CD4-positive, alpha-beta memory T cell (primary cell): Measurements from ENCODE around the gene ERFE. TPM values are rescaled to one million over a fixed set of nuclear protein-coding genes. Genes with fewer than 3 reads are reported as not detected.

Experiments used
- CTCF ChIA-PET: fragments of 350-600 bp; sonication (Branson Sonifier 250); formaldehyde crosslinking; loops from one replicate; lab custom pipeline; 2021; ENCODE audit warnings: inconsistent platforms; ENCODE audit not compliant: partially characterized antibody; lab: Charles Lee
- POLR2A ChIA-PET: fragments of 350-600 bp; sonication (Branson Sonifier 250); formaldehyde crosslinking; loops from one replicate; lab custom pipeline; 2021; ENCODE audit not compliant: partially characterized antibody; lab: Charles Lee
- DNase-seq, 5 donors: peaks; one replicate each; pipeline versions ENCODE4 v3.0.0 to v3.0.0-alpha.2; 2020 to 2022; ENCODE audit warnings: mixed read lengths in 1 of 5
- H3K27ac ChIP-seq: one replicate; pipeline ENCODE4 v1.7.0; 2013; ENCODE audit warnings: low read depth, low read length
- H3K27me3 ChIP-seq: 2 replicates; pipeline ENCODE4 v1.7.0; 2013; ENCODE audit warnings: mild to moderate bottlenecking, low read length, moderate library complexity; ENCODE audit not compliant: insufficient read depth
- H3K36me3 ChIP-seq: 2 replicates; pipeline ENCODE4 v1.7.0; 2013; ENCODE audit warnings: mild to moderate bottlenecking, low read length, moderate library complexity; ENCODE audit not compliant: insufficient read depth
- H3K4me1 ChIP-seq: 2 replicates; pipeline ENCODE4 v1.7.0; 2013; ENCODE audit warnings: mild to moderate bottlenecking, low read length, moderate library complexity; ENCODE audit not compliant: insufficient read depth
- H3K4me3 ChIP-seq, 2 donors: one replicate each; pipeline ENCODE4 v1.7.0; 2013; ENCODE audit warnings: low read length in 2 of 2, mild to moderate bottlenecking in 1 of 2
- H3K9me3 ChIP-seq, 2 donors: one replicate each; pipeline ENCODE4 v1.7.0; 2013; ENCODE audit warnings: low read length in 2 of 2, control low read depth in 1 of 2; ENCODE audit not compliant: control insufficient read depth in 1 of 2
- H3K27ac Mint-ChIP-seq, 7 donors: one replicate each; pipeline ENCODE4 v1.8.0; 2020 to 2021; ENCODE audit warnings: mixed read lengths in 7 of 7, mild to moderate bottlenecking in 6 of 7, inconsistent platforms in 3 of 7, moderate library complexity in 3 of 7
- H3K27me3 Mint-ChIP-seq, 2 donors: one replicate each; pipeline ENCODE4 v1.8.0; 2020 to 2021; ENCODE audit warnings: mixed read lengths in 2 of 2
- H3K36me3 Mint-ChIP-seq, 2 donors: one replicate each; pipeline ENCODE4 v1.8.0; 2020 to 2021; ENCODE audit warnings: mixed read lengths in 2 of 2, inconsistent platforms in 1 of 2, mild to moderate bottlenecking in 1 of 2
- H3K4me1 Mint-ChIP-seq, 4 donors: one replicate each; pipeline ENCODE4 v1.8.0; 2020 to 2021; ENCODE audit warnings: mixed read lengths in 4 of 4, mild to moderate bottlenecking in 1 of 4
- H3K4me3 Mint-ChIP-seq, 8 donors: one replicate each; pipeline ENCODE4 v1.8.0; 2020 to 2021; ENCODE audit warnings: mixed read lengths in 8 of 8, mild to moderate bottlenecking in 7 of 8, moderate library complexity in 6 of 8, inconsistent platforms in 3 of 8
- H3K9me3 Mint-ChIP-seq, 8 donors: one replicate each; pipeline ENCODE4 v1.8.0; 2020 to 2021; ENCODE audit warnings: mixed read lengths in 8 of 8, mild to moderate bottlenecking in 5 of 8, inconsistent platforms in 3 of 8, moderate library complexity in 1 of 8
- intact Hi-C: fragments of 100-400 bp; cut with micrococcal nuclease; formaldehyde crosslinking; loops from one replicate; pipeline ENCODE4 v1.15.1; 2023
- polyA plus RNA-seq, 2 donors: library from polyadenylated mRNA; unstranded; fragments of 300-500 nt; fragmentation: Illumina TruSeq; gene quantifications; one replicate each; pipeline ENCODE4 v1.2.3, GENCODE V29; 2021
- total RNA-seq, 2 experiments: library from RNA; stranded (reverse); gene quantifications; one replicate each; pipeline ENCODE4 v1.2.3, GENCODE V29; 2021

The ERFE gene
- total and polyA plus RNA-seq, 4 experiments from 2014 or later, result not detected

GRCh38 chr2:238174701-238175100 lies 15.9 kb downstream of the ERFE start:
- no peaks in the 10 kb centered on the region for H3K27me3 Mint-ChIP-seq
- no peak for DNase-seq
- Histone ChIP-seq H3K4me1 (no peaks in the 10 kb centered on the region), H3K4me3 (no peak overlapping the region), H3K36me3 (peaks cover 76% of the 10 kb centered on the region), H3K27me3 (no peaks in the 10 kb centered on the region), H3K9me3 (no peaks in the 10 kb centered on the region), H3K27ac (no peak overlapping the region)
- ChIA-PET CTCF (no interaction called here), POLR2A (interaction anchor here (0.6 to 0.7 kb wide), 2 partner anchors 32 to 300 kb away, joined by 3 to 4 read pairs; no protein-coding TSS in a partner anchor)
- H3K36me3 Mint-ChIP-seq, result peaks cover 56 to 84% of the 10 kb centered on the region in 2 donors
- H3K4me3 Mint-ChIP-seq, result no peak overlapping the region
- H3K27ac Mint-ChIP-seq, result no peak overlapping the region
- H3K9me3 Mint-ChIP-seq, result no peaks in the 10 kb centered on the region
- intact Hi-C loops, result no loop called here
- H3K4me1 Mint-ChIP-seq, result no peaks in the 10 kb centered on the region

DNA sequence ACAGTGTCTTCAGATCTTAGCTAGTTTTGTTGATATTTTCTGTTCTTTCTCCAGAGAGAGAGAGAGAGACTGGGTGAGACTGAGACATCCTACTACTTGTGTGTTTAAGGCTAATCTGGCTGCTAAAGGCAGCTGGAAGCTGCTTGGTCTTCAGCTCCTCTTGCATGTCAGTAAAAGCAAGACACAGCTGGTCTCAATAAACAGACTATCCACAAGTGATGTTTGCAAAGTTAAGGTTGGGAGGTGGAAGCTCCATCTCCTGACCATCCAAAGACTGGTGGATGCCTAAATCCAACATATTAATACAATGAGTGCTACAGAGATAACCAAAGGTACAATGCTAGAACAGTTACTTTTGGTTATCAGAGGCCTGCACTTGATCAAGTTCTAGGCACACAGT lies 17.8 kb downstream of the ERFE start:
- Mint-ChIP-seq H3K27ac (peak overlapping the region in 3 of 7 donors; percentile 62 to 66 (median 65)), H3K27me3 (no peaks in the 10 kb centered on the region), H3K9me3 (no peaks in the 10 kb centered on the region), H3K4me3 (no peak overlapping the region), H3K36me3 (peaks cover 62 to 85% of the 10 kb centered on the region in 2 donors), H3K4me1 (no peaks in the 10 kb centered on the region)
- H3K27me3 ChIP-seq, result no peaks in the 10 kb centered on the region
- intact Hi-C loops, result no loop called here
- H3K36me3 ChIP-seq, result peaks cover 82% of the 10 kb centered on the region
- no peaks in the 10 kb centered on the region for H3K9me3 ChIP-seq
- H3K4me3 ChIP-seq, result no peak overlapping the region
- ChIA-PET POLR2A (no interaction called here), CTCF (interaction anchor here (1.3 kb wide), 1 partner anchor 87 kb away, joined by 3 read pairs; no protein-coding TSS in a partner anchor)
- no peak for DNase-seq
- H3K27ac ChIP-seq, result no peak overlapping the region
- H3K4me1 ChIP-seq, result no peaks in the 10 kb centered on the region

DNA sequence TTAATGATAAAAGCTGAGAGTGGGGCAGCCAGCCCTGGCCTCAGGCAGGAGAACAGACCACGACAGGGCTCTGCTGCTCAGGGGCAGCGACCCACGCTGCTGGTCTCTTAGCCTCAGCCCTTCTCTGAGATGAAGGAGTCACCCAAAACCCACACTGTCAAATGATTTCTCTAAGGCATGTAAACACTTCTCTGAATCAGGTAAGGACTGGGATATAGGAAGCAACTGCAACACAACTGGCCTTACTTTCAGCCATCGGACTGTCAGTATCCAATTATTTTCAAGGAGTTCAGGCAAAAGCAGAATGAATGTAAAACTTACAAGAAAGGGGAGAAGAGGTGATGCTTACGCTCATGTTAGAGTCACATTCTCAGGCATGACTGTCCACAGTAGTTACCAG lies 21.8 kb downstream of the ERFE start:
- Histone ChIP-seq H3K9me3 (no peaks in the 10 kb centered on the region), H3K27me3 (no peaks in the 10 kb centered on the region), H3K36me3 (peaks cover 86% of the 10 kb centered on the region), H3K4me3 (no peak overlapping the region), H3K27ac (no peak overlapping the region), H3K4me1 (no peaks in the 10 kb centered on the region)
- Mint-ChIP-seq H3K4me1 (peaks cover 0 to 5% (median 3%) of the 10 kb centered on the region in 4 donors), H3K27ac (peak overlapping the region in 1 of 7 donors; percentile 8), H3K27me3 (no peaks in the 10 kb centered on the region), H3K9me3 (no peaks in the 10 kb centered on the region), H3K36me3 (peaks cover 74 to 87% of the 10 kb centered on the region in 2 donors), H3K4me3 (no peak overlapping the region)
- ChIA-PET CTCF (no interaction called here), POLR2A (no interaction called here)
- intact Hi-C loops, result no loop called here
- DNase-seq, result no peak

- ChIA-PET CTCF (no interaction called here), POLR2A (no interaction called here)
- Histone ChIP-seq H3K4me1 (no peaks in the 10 kb centered on the region), H3K9me3 (no peaks in the 10 kb centered on the region), H3K27ac (no peak overlapping the region), H3K4me3 (no peak overlapping the region), H3K27me3 (no peaks in the 10 kb centered on the region), H3K36me3 (peaks cover 92% of the 10 kb centered on the region)
- Mint-ChIP-seq H3K4me1 (peaks cover 0 to 5% (median 3%) of the 10 kb centered on the region in 4 donors), H3K27ac (no peak overlapping the region), H3K27me3 (no peaks in the 10 kb centered on the region), H3K9me3 (no peaks in the 10 kb centered on the region), H3K36me3 (peaks cover 73 to 90% of the 10 kb centered on the region in 2 donors), H3K4me3 (no peak overlapping the region)
- DNase-seq, result no peak
- intact Hi-C loops, result no loop called here
Observed at GRCh38 chr2:238182362-238182761, 23.6 kb downstream of the ERFE start.

DNA sequence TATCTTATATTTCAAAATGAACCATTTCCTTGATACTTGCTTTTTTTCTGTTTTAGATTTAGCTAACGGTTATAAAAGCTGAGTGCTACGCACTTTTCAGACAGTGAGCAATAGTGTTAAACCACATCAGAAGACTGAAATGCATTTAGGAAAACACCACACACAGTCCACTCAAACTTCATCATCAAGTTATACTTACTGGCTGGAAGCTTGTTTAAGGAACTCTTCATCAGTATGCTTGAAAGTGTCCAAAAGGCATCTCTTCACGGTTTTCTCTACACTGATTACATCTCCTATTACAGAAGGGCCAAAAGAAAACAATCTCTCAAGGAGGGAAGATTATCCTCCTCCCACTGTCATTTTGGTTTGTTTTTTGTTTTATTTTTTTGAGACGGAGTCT lies 25.1 kb downstream of the ERFE start:
- no peaks in the 10 kb centered on the region for H3K9me3 Mint-ChIP-seq
- peaks cover 0 to 5% (median 3%) of the 10 kb centered on the region in 4 donors for H3K4me1 Mint-ChIP-seq
- H3K36me3 Mint-ChIP-seq, result peaks cover 81 to 94% of the 10 kb centered on the region in 2 donors
- H3K4me3 Mint-ChIP-seq, result no peak overlapping the region
- peaks cover 95% of the 10 kb centered on the region for H3K36me3 ChIP-seq
- no peak overlapping the region for H3K4me3 ChIP-seq
- ChIA-PET CTCF (no interaction called here), POLR2A (interaction anchor here (1.0 kb wide), 1 partner anchor 17 kb away, joined by 3 read pairs; no protein-coding TSS in a partner anchor)
- DNase-seq, result no peak
- peak overlapping the region in 1 of 7 donors; percentile 21 for H3K27ac Mint-ChIP-seq
- no peaks in the 10 kb centered on the region for H3K27me3 ChIP-seq
- H3K27ac ChIP-seq, result no peak overlapping the region
- H3K9me3 ChIP-seq, result no peaks in the 10 kb centered on the region
- H3K4me1 ChIP-seq, result no peaks in the 10 kb centered on the region
- intact Hi-C loops, result no loop called here
- H3K27me3 Mint-ChIP-seq, result no peaks in the 10 kb centered on the region

DNA sequence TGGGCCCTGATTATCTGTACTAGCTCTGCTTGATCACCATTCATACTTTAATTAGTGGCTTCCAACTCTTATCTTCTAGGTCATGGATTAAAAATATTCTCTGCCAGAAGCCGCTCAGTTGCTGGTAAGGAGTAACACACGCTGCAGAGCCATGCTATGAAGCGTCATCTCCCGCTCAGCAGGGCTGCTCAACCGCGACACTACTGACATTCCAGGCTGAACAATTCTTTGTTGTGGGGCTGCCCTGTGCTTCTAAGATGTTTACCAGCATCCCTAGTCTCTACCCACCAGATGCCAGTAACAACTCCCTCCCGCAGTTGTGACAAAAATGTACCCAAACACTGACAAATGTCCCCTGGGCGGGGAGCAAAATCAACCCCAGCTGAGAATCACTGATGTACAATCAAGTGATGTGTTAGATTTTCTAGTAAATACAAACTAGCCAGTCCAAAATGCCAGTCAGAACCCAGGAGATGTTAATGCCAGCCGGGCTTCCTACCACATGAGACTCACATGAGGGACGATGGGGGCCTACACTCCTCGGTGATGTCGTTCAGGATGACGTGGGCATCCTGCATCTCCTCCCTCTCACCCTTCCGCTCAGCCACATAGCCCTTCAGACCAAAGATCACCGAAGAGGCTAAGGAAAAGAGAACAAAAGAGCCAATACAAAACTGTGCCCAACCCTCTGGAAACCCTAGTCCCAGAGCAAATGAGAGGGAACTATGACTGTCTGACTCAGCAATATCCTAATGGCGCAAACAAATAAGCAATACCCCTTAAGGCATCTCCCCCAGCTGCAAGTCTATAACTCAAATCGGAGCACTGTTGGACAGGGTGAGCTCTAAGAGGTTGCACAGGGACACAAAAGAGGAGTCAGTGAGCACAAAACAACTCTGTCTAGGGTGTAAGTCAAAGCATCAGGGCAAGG lies 29.1 kb downstream of the ERFE start:
- ChIA-PET CTCF (interaction anchor here (1.1 kb wide), 1 partner anchor 75 kb away, joined by 4 read pairs; no protein-coding TSS in a partner anchor), POLR2A (interaction anchor here (1.4 kb wide), 1 partner anchor 14 kb away, joined by 7 read pairs; no protein-coding TSS in a partner anchor)
- Histone ChIP-seq H3K4me1 (no peaks in the 10 kb centered on the region), H3K27ac (no peak overlapping the region), H3K9me3 (no peaks in the 10 kb centered on the region), H3K36me3 (peaks cover 78% of the 10 kb centered on the region), H3K27me3 (no peaks in the 10 kb centered on the region), H3K4me3 (no peak overlapping the region)
- Mint-ChIP-seq H3K36me3 (peaks cover 68 to 90% of the 10 kb centered on the region in 2 donors), H3K4me1 (peaks cover 0 to 5% (median 3%) of the 10 kb centered on the region in 4 donors), H3K4me3 (no peak overlapping the region), H3K9me3 (no peaks in the 10 kb centered on the region), H3K27me3 (no peaks in the 10 kb centered on the region), H3K27ac (peak overlapping the region in 1 of 7 donors; percentile 13)
- intact Hi-C loops, result no loop called here
- DNase-seq, result no peak

GRCh38 chr2:238190445-238190844 lies 31.7 kb downstream of the ERFE start:
- no peak overlapping the region for H3K4me3 ChIP-seq
- no peaks in the 10 kb centered on the region for H3K4me1 ChIP-seq
- H3K36me3 ChIP-seq, result peaks cover 66% of the 10 kb centered on the region
- Mint-ChIP-seq H3K27ac (no peak overlapping the region), H3K27me3 (no peaks in the 10 kb centered on the region), H3K9me3 (no peaks in the 10 kb centered on the region), H3K4me1 (peaks cover 0 to 5% (median 3%) of the 10 kb centered on the region in 4 donors), H3K36me3 (peaks cover 61 to 82% of the 10 kb centered on the region in 2 donors), H3K4me3 (no peak overlapping the region)
- H3K9me3 ChIP-seq, result no peaks in the 10 kb centered on the region
- CTCF ChIA-PET, result interaction anchor here (0.7 kb wide), 1 partner anchor 14 kb away, joined by 3 read pairs; no protein-coding TSS in a partner anchor
- POLR2A ChIA-PET, result interaction anchor here (0.7 to 1.3 kb wide), 2 partner anchors 12 to 14 kb away, joined by 3 to 4 read pairs; no protein-coding TSS in a partner anchor
- intact Hi-C loops, result loop anchor here (10.0 kb wide), 1 partner anchor 336 kb away; the partner anchor contains the start of gene RAMP1
- DNase-seq, result no peak
- no peak overlapping the region for H3K27ac ChIP-seq
- no peaks in the 10 kb centered on the region for H3K27me3 ChIP-seq
